Measurements from ENCODE around the gene CRACR2B. TPM values are rescaled to one million over a fixed set of nuclear protein-coding genes. Genes with fewer than 3 reads are reported as not detected.
A peak's percentile ranks its signal among the peaks of the same experiment; 100 is the strongest.

CRACR2B gene
- total and polyA plus RNA-seq, 8 donors: 14.2 to 32.1 (median 21.8) TPM

- peaks cover 0 to 30% of the 10 kb centered on the region in 2 donors for H3K27me3 ChIP-seq
- H3K36me3 ChIP-seq: peaks cover 0 to 5% of the 10 kb centered on the region in 2 donors
- TF ChIP-seq, protein P1, sequence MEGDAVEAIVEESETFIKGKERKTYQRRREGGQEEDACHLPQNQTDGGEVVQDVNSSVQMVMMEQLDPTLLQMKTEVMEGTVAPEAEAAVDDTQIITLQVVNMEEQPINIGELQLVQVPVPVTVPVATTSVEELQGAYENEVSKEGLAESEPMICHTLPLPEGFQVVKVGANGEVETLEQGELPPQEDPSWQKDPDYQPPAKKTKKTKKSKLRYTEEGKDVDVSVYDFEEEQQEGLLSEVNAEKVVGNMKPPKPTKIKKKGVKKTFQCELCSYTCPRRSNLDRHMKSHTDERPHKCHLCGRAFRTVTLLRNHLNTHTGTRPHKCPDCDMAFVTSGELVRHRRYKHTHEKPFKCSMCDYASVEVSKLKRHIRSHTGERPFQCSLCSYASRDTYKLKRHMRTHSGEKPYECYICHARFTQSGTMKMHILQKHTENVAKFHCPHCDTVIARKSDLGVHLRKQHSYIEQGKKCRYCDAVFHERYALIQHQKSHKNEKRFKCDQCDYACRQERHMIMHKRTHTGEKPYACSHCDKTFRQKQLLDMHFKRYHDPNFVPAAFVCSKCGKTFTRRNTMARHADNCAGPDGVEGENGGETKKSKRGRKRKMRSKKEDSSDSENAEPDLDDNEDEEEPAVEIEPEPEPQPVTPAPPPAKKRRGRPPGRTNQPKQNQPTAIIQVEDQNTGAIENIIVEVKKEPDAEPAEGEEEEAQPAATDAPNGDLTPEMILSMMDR (IDR thresholded peaks at IDR 0.05): no peak
- intact Hi-C loops (cut with DNase I): no loop called here
- H3K27ac ChIP-seq: no peak overlapping the region
- peaks cover 14 to 39% of the 10 kb centered on the region in 2 donors for H3K4me1 ChIP-seq
- no peak for ATAC-seq
- no peak for DNase-seq
- peak overlapping the region in 1 of 2 donors; percentile 53 for H3K4me3 ChIP-seq
- H3K9me3 ChIP-seq: no peaks in the 10 kb centered on the region
Measured at GRCh38 chr11:850775-851763, 23.4 kb downstream of the CRACR2B start.

- DNase-seq: no peak
- ATAC-seq: no peak
- TF ChIP-seq, protein P1 (IDR thresholded peaks at IDR 0.05): no peak
- intact Hi-C loops (cut with DNase I): no loop called here
- H3K27ac ChIP-seq: no peak overlapping the region
- peaks cover 0 to 29% of the 10 kb centered on the region in 2 donors for H3K27me3 ChIP-seq
- peaks cover 14 to 34% of the 10 kb centered on the region in 2 donors for H3K4me1 ChIP-seq
- H3K4me3 ChIP-seq: no peak overlapping the region
- peaks cover 0 to 6% of the 10 kb centered on the region in 2 donors for H3K36me3 ChIP-seq
- H3K9me3 ChIP-seq: no peaks in the 10 kb centered on the region
Measured at GRCh38 chr11:852762-853161, 25.0 kb downstream of the CRACR2B start.

GRCh38 chr11:853682-854448, 26.1 kb downstream of the CRACR2B start:
- H3K27me3 ChIP-seq: peaks cover 0 to 18% of the 10 kb centered on the region in 2 donors
- no peak overlapping the region for H3K27ac ChIP-seq
- TF ChIP-seq, protein P1 (IDR thresholded peaks at IDR 0.05): no peak
- peaks cover 8 to 23% of the 10 kb centered on the region in 2 donors for H3K4me1 ChIP-seq
- H3K4me3 ChIP-seq: no peak overlapping the region
- peaks cover 0 to 6% of the 10 kb centered on the region in 2 donors for H3K36me3 ChIP-seq
- DNase-seq: no peak
- intact Hi-C loops (cut with DNase I): no loop called here
- no peak for ATAC-seq
- no peaks in the 10 kb centered on the region for H3K9me3 ChIP-seq

DNA sequence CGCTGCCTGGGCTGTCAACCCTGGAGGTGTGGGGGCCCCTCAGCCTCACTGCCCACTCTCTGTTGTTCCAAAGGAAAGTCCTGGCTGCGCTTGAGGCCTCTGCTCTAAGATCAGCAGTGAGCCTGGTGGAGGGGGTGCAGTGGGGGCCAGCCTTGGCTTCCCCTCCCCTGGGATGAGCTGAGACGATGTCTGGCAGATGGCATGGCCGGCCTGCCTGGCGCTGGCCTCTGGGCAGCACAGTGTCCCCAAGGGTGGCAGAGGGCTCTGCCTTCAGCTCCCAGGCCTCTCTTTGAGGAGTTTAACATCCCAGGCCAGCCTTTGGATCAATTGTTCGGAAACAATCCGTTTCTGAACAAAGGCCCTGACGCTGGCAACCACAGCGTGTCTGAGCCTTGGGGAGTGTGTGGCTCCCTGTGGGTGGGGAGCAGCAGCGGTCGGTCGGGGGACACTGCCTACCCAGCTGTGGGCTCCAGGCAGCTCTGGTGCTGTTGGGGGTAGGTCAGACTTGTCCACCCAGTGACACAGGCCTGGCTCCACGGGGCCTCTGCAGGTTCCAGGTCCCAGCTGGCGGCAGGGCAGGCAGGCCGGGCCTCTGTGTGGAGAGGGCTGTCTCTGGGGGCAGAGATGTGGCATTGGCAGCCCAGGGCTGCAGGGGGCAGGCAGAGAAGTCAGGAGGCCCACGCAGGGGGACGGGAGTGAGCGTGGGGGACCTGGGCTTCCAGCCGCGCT, 27.0 kb downstream of the CRACR2B start:
- no peak for DNase-seq
- Histone ChIP-seq H3K4me1 (peaks cover 6 to 15% of the 10 kb centered on the region in 2 donors), H3K9me3 (no peaks in the 10 kb centered on the region), H3K27me3 (peaks cover 0 to 11% of the 10 kb centered on the region in 2 donors), H3K36me3 (peaks cover 0 to 6% of the 10 kb centered on the region in 2 donors), H3K4me3 (no peak overlapping the region), H3K27ac (no peak overlapping the region)
- ATAC-seq: no peak
- intact Hi-C loops (cut with DNase I): no loop called here
- TF ChIP-seq, protein P1 (IDR thresholded peaks at IDR 0.05): no peak

All from left lung (tissue), 10 donors.